HG03378 (cell line): Measurements from ENCODE around the gene EPHB1.
A peak's percentile ranks its signal among the peaks of the same experiment; 100 is the strongest.

Source experiments
- ATAC-seq: cut with Tn5 transposase; IDR thresholded peaks from one replicate; pipeline ENCODE4 v1.9.1; 2021; ENCODE audit warnings: mild to moderate bottlenecking, moderate library complexity; ENCODE audit not compliant: unreplicated experiment

The EPHB1 gene

DNA sequence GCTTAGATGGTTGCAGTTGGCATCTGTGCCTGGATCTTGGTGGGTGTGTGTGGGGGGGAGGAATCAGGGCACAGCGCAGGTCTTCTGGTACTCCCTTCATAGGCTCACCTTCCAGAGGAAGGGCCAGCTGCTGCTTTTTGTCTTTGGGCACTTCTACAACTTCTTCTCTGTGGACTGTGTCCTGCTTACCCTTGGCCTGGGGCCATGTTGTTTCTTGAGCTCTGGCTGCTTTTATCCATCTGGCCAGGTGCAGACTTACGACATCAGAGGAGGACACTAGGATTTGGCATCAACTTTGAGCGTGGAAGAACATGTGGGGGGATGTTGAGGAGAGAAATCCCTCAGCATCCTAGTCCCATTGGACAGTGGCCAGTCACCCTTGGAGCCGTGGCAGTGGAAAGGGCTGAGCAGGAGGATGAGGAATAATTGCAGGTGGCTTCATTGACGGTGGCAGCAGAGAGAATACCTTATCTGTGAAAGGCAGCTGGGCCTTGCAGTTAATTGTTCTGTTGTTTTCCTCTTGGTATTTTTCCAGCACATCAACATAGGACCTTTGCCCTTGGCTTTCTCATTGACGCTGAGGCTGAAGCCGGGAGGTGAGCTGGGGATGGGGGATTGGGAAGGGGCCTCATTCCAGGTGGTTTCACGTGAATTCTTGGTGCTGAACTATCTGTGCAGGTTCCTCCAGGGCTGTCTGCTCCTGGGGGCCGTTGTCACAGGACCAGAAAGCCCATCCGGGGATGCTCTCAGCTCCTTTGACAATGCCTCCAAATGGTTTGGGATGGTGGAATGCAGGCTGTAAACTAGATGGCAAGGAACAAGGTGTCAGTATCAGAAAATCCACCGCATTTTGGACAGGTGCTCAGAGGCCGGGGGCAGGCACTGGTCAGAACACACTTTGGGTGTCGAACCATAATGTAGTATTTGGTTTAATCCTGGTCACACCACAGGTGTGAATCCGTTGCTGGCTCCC, 9.7 kb downstream of the EPHB1 start:
- no peak for ATAC-seq

DNA sequence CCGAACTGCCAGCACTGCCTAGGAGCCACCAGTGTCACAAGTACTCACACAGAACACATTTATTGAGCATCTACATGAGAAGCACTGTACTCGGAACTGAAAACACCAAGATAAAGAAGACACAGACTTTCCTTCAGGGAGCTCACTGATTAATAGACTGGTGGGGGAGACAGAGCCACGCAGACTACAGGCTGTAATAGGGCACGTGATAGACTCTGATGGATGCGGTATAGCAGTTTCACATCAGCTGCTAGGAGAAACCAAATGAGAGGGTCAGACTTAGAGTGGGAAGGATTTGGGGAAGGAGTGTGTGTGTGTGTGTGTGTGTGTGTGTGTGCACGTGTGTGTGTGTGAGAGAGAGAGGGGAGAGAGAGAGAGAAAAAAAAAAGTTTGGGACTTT, 12.1 kb downstream of the EPHB1 start:
- no peak for ATAC-seq

DNA sequence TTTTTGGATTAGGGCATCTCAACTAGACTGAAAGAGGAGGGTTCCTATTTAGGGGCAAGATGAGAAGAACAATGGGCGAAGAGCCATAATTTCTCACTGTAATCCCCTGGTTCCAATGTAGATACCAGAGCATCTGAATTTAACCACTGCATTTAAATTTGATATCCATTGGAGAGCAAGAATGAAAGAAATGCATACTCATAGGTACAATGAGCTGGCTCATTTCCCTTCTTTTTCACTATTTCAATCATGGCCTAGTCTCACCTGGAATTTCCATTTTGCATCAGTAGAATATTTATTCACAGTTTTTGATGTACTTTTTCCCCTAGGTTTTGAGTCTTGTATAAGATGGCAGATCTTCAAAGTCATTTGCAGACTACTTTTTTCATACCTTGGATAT, 13.8 kb downstream of the EPHB1 start:
- no peak for ATAC-seq

DNA sequence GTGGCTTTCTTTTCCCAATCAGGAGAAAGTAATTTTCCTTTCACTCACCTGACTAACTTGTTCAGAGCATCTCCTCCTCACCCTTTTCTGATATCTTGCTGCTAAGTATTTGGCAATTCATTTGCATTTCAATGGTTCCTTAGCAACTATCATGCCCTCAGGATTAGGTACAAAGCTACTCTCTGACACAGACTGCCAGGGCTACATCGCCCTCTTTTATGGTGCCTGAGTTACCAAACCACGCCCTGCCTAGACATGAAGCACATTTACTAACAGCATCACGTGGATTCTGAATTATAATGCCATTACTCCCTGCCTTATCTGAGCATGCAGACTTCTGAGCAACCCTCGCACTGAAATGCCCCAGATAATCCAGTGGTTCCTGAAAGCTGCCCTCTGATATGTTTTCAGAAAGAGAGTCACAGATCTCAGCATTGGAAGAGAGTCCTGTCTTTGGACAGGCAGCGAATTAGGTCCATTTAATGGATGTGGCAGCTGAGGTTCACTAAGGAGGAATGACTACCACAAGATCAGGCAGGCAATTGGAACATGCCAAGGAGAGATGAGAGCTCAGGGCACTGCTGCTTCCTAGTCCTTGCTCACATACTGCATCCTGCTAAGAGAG, 14.5 kb downstream of the EPHB1 start:
- no peak for ATAC-seq

DNA sequence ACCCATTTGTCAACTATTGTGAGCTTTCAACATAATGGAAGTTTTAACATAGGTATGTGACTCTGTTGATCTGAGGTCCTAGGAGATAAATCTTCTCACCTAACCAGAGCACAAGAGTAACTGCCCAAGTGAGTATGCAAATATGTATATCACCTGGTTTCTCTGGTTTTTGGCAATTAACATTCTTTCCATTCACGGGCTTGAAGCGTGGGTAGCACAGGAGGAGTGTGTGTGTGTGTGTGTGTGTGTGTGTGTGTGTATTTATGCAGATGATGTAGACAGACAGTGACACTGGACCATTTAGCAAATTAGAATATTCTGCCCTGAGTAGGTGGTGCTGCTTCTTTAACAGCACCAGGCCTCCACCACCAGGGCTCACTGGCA, 15.0 kb downstream of the EPHB1 start:
- ATAC-seq, result peak; percentile 58

DNA sequence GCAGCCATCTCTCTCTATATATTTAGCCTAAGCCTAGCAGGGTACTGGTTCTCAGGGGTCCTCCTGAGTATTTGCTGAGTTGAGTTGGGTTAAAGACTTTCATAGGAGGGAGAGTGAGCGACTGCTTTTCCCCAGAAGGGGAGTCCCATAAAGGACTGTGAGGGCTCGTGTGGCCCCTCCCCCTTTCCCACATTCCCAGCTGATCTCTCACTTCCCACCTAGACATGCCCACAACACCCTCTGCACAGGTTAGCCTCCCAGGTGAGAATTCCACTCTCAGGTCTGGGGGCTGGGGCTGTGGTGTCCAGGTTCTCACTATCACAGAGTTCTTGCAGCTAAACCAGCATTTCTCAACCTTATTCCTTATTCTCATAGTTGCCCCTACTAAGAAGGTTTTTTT, 15.8 kb downstream of the EPHB1 start:
- ATAC-seq, result no peak

DNA sequence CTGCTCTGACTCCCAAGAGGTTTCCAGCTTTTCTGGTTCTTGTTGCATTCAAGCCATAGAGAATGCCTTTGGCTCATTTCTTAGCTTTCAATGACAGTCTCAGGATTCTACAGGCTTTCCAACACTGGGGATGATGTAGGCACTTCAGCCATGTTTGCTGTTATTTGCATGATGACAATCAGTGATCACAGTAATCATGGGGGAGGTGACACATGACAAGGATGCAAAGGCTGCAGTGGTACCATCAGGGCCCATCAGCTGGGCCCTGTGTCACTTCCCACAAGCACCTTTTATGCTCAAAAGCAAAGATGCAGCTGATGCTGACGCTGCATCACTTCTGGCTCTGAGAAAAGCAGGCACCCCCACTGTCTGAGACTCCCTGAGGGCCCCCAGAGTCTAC, 18.6 kb downstream of the EPHB1 start:
- ATAC-seq, result no peak

DNA sequence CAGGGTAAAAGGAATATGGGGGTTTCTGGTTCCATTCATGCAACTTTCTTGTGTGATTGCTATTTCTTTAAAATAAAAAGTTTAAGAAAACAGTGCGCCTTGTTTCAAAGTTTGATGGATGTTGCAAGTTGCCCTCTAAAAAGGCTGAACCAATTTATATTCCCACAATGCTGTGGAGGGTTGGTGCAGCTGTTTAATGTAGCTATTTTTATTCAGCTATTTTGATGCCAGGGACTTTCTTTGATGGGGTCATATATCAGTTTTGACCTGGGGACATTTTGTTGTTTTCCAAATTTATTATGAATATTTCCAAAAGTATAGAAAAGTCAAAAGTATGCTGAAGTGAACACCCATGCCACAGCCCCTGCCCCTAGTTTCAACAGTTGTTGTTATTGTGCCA, 20.5 kb downstream of the EPHB1 start:
- no peak for ATAC-seq

DNA sequence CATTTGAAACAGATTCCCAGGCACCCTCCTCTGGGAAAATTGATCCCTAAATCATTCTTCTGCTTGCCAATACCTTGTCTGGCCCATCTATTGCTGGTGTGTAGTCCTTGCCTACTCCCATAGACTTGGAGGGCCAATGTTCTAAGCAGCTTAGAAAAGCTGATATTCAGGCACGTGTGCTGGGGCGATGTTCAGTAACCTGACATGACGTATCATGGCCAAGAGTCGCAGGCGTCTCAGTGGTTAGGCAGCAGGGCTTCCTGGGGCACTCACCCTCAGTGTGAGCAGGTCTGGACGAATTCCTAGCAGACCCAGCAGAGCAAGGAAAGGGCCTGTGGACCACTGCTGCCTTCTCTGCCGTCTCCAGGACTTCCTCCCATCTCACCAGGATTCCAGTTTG, 21.6 kb downstream of the EPHB1 start:
- no peak for ATAC-seq

DNA sequence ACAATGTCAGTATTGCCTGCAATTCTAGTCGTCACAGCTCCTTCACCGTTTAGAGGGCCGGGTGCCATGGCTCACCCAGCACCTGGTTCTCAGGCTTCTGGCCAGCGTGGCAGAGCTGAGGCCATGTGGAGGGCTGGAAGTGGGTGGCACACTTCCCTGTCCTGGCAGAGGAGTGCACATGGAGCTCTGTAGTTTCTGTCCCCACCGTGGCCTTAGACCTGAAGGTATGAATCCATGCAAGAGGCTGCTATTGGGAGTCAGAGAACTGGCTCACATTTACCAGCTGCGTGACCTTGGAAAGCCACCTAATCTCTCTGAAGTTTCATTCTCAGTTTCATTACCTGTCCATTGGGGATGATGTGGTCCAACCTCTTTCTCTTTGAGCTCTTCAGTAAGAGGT, 22.2 kb downstream of the EPHB1 start:
- no peak for ATAC-seq

DNA sequence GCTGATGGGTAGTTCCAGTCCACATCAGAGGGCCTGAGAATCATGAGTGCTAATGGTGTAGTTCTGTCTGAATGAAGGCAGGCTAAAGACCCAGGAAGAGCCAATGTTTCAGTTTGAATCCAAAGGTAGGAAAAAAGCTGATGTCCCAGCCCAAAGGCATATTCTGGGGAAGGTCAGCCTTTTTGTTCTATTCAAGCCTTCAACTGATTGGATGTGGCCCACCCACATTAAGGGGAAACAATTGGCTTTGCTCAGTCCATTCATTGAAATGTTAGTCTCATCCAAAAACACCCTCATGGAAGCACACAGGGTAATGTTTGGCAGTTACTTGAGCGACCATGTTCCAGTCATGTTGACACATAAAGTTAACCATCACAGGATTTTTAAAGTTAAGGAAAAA, 25.9 kb downstream of the EPHB1 start:
- ATAC-seq, result no peak

DNA sequence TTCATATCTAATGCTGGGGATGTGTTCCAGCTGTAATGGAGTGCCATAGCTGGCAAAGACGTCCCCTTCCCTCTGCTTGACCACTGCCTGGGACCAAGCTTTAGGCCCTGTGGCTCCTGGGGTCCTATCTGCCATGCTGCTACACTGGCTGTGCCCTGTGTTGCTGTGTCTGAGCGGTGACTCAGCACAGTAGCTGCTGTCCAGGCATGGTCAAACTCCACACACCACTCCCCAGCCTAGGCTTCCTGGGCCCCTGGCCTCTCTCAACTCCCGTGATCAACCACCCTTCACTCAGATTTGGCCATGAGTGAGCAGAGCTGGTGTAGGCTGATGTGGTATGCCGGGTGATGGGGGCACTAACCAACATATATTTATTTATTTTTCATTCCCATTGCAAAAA, 27.0 kb downstream of the EPHB1 start:
- no peak for ATAC-seq

DNA sequence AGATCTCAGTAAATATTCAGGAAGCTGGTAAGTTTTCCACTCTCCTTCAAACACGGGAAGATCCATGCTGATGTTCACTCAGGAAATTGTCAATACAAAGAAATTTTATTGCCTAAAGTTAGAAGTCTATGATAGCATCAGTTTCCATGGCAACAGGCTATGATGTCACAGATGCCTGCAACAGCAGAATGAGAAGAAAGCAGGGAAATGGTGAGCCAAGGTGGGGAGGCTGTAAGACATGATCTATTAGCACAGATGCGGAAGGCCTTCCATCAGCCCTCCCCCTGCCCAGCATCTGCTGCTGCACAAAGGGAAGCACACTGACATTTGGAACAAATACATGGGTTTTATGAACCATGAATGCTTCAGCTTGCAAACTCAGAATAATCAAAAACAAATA, 28.6 kb downstream of the EPHB1 start:
- ATAC-seq, result no peak

DNA sequence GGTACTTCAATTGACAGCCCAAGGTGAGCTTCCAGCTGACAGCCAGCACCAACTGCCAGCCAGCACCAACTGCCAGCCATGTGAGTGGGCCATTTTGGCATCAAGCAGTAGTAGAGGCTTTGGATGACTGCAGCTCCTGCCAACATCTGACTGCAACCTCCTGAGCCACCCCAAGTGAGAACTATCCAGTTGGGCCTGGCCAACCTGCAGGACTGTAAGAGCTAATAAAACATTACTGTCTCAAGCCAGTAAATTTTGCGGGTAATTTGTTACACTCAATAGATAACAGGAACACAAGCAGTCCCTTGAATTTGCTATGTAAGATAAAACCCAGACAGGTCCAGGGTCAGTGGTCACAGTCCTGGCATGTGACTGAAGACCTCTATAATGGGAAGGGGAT, 29.7 kb downstream of the EPHB1 start:
- ATAC-seq, result no peak

DNA sequence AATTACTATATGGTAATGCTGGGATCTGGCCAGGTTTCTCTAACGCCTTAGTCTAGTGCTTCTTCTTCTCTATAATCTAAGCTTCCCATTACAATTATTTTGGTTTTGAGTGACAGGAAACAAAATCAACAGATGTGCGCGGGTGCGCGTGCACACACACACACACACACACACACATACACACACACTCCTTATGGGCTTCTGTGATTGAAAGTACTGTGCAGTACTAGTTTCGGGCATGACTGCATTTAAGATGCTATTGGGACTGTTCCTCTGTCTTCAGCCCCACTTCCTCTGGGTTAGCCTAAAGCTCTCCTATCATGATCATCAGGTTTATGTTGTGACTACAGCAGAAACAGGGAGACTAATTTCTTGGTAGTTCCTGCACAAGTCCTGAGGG, 32.2 kb downstream of the EPHB1 start:
- ATAC-seq, result no peak

DNA sequence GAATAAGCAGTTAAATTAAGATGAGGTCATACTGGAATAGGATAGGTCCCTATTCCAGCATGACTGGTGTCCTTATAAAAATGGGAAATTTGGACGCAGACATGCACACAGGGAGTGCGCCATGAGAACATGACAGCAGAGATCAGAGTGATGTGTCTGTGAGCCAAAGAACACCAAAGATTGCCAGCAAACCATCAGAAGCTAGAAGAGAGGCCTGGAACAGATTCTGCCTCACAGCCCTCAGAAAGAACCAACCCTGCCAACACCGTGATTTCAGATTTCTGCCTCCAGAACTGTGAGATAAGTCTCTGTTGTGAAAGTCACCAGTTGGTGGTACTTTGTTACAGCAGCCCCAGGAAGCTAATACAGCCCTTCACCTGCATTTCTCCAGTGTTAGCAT, 34.7 kb downstream of the EPHB1 start:
- no peak for ATAC-seq

DNA sequence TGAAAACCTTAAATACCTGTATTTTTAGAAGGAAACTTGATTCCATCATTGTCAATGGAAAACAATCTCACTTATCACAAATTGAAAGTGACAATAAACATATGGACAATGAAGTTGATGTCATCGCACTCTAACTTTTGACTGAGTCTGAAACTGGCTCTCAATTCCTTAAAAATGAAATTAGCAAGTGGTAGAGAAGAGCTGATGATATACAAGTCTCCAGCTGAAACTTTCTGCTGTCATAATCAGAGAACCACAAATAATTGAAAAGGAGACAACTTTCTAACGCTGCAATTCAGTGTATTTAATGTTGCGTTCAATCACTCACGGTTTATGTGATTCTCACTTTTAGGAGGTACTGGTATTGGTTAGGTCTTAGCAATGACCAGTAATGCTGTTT, 37.5 kb downstream of the EPHB1 start:
- ATAC-seq, result no peak

DNA sequence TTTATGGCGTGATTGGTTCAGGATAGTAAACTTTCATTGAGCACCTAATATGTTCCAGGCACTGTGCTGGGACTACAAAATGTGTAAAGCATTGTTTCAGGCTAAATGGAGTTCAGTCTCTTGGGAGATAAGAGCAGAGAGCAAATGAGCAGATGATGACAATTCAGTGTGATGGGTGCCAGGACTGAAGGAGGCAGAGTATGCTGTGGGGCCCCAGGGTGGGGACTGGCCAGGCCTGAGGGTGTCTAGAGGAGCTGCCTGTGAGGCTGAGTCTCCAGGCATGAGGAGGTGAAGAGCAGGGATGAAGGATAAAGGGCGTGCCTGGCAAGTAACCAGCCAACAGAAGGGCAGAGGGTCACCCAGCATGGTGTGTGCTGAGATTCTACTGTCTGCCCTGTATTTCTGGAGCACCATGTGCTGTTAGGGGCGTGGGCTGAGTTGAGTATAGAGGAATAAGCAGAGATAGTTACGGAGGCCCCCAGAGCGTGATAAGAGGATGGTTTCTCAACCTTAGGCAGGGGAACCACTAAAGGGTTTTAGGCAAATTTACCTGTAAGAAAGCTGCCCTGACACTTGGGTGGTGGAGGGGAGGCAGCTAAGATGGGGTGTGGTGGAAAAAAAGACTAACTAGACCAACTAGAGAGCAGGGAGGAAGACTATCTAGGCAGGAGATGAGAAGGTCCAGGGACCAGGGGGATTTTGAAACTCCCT, 38.5 kb downstream of the EPHB1 start:
- peak; percentile 46 for ATAC-seq

DNA sequence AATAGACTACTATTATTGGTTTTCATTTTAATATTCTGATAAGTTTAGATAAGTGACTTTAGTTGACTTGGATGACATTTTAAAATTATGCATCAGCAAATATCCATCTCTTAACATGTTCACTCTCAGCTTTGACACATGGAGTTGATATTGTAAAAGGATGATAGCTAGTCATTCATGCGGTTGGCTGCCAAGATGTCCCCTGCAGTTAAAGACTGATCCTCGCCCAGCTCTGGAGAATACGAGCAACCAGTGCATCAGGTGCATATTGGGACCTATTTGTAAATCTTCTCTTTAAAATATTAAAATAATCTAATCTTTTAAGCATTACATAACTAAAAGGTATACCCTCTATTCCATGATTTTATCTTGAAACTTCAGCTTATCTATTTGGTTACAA, 41.9 kb downstream of the EPHB1 start:
- ATAC-seq, result no peak

DNA sequence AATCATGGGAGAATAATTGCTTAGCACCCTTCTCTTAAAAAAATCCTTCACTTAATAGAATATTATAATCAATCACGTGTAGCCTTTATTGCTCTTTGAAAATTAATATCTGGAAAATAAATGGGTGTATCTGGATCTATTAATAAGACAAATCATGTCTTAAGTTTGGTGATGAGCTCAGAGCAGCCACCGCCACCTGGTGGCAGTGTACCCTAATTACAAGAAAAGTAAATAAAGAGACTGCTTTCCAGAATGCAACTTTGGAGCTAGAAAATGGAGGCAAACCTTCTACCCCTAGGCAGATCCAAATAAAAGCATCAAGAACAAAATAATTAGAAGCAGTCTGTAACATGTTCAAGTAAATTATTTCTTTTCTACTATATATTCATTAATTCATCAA, 43.5 kb downstream of the EPHB1 start:
- no peak for ATAC-seq

DNA sequence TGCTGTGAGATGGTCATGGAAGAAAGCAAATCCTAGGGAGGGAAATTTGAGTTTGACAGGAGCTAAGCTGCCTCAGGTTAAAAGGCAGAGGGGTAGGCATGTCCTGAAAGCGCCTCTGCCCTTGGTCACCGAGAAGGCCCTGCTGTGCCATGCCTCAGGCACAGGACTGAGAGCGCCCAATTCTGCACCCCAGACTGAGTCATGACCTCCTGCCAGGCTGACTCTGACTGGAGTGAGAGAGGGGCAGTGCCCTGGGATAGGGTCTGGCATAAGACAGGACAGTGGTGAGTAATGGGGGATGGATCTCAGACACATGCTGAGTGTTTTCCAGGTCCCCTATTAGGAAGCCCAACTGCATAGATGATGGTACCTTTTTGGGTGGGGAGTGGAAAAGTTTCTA, 44.4 kb downstream of the EPHB1 start:
- no peak for ATAC-seq

DNA sequence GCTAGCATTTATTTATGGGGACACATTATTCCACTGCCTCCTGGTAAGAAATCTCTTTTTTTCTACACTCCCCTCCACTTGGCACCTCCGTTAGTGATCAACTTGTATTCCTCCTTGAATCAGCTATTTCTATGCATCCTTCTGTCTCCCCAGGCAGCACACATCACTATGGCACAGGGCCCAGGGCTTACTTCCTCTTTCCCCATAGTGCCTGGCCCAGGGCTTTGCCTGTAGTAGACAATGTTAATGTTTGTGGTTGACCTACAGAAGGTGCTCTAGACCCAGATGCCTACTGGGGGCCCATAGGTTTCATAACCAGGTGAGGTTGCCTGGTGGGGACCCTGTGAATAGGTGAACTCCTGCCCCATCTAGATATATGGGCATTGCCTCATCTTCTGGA, 44.9 kb downstream of the EPHB1 start:
- peak; percentile 81 for ATAC-seq
